ENCODE data around the gene TNS4.
A peak's percentile ranks its signal among the peaks of the same experiment; 100 is the strongest.

Gene TNS4

DNA sequence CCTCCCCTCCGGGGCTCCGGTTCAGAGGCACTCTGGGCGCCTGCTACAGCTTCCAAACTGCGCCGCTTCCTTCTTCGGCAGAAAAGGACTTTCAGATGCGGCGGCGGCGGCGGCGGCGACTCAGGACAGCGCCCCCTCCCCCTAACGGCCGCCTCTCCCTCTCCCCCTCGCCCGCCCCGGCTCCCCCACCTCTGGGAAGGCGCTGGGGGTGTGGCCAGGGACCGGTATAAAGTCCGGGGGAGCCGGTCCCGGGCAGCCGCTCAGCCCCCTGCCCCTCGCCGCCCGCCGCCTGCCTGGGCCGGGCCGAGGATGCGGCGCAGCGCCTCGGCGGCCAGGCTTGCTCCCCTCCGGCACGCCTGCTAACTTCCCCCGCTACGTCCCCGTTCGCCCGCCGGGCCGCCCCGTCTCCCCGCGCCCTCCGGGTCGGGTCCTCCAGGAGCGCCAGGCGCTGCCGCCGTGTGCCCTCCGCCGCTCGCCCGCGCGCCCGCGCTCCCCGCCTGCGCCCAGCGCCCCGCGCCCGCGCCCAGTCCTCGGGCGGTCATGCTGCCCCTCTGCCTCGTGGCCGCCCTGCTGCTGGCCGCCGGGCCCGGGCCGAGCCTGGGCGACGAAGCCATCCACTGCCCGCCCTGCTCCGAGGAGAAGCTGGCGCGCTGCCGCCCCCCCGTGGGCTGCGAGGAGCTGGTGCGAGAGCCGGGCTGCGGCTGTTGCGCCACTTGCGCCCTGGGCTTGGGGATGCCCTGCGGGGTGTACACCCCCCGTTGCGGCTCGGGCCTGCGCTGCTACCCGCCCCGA is 58.0 kb downstream of the TNS4 start, which contains the start of gene IGFBP4:
Gene IGFBP4 (plus strand): TSS at position 255 of the 792 bp plus-strand sequence. CDS start 286 bp downstream, at position 541.
- no peaks in the 10 kb centered on the region for H3K9me3 ChIP-seq (ENCODE audit: control insufficient read depth, low read length)
- H3K4me3 ChIP-seq (ENCODE audit: extremely low read depth, insufficient read depth, low read length, poor library complexity, severe bottlenecking), result peak within 1 kb of the TSS; percentile 76
- H3K4me1 ChIP-seq (ENCODE audit: control insufficient read depth, insufficient read depth, low read length, poor library complexity, severe bottlenecking), result peaks cover 12% of the 10 kb centered on the region
- peak within 1 kb of the TSS; percentile 76 for H3K27ac ChIP-seq (ENCODE audit: low read depth, low read length, severe bottlenecking)
- H3K36me3 ChIP-seq (ENCODE audit: control insufficient read depth, insufficient read depth, low read length), result peaks cover 25% of the 10 kb centered on the region
- 0 to 1% methylated on average over 72 to 73 of the region's 98 CpGs for WGBS, 2 experiments (ENCODE audit: insufficient coverage in 2 of 2)

GRCh38 chr17:40442392-40443195 is 58.8 kb downstream of the TNS4 start:
- peak overlapping the region; percentile 76 for H3K4me3 ChIP-seq (ENCODE audit: extremely low read depth, insufficient read depth, low read length, poor library complexity, severe bottlenecking)
- 29% methylated on average over 27 to 28 of the region's 29 CpGs for WGBS, 2 experiments (ENCODE audit: insufficient coverage in 2 of 2)
- peaks cover 12% of the 10 kb centered on the region for H3K4me1 ChIP-seq (ENCODE audit: control insufficient read depth, insufficient read depth, low read length, poor library complexity, severe bottlenecking)
- no peaks in the 10 kb centered on the region for H3K9me3 ChIP-seq (ENCODE audit: control insufficient read depth, low read length)
- peaks cover 18% of the 10 kb centered on the region for H3K36me3 ChIP-seq (ENCODE audit: control insufficient read depth, insufficient read depth, low read length)
- H3K27ac ChIP-seq (ENCODE audit: low read depth, low read length, severe bottlenecking), result peak overlapping the region; percentile 76

DNA sequence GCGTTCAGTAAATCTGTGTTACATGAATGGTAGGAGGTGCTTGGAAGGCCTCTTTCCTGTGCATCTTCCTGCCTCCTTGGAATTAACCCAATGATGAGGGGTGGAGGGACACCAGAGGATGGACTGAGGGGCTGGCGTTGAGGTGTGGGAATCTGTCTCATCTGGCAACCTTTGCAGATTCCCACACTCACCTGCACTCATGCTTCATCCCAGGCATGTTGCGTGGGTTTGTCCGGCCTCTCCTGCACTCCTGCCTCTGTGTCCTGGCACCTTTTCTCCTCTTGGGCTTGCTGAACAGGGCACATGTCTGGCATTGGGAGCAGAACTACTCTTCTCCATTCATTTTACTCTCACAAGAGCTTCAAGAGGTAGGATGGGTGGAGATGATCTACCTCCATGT is 61.3 kb downstream of the TNS4 start:
- no peaks in the 10 kb centered on the region for H3K9me3 ChIP-seq (ENCODE audit: control insufficient read depth, low read length)
- H3K36me3 ChIP-seq (ENCODE audit: control insufficient read depth, insufficient read depth, low read length), result no peaks in the 10 kb centered on the region
- H3K4me1 ChIP-seq (ENCODE audit: control insufficient read depth, insufficient read depth, low read length, poor library complexity, severe bottlenecking), result peaks cover 5% of the 10 kb centered on the region
- no peak overlapping the region for H3K4me3 ChIP-seq (ENCODE audit: extremely low read depth, insufficient read depth, low read length, poor library complexity, severe bottlenecking)
- H3K27ac ChIP-seq (ENCODE audit: low read depth, low read length, severe bottlenecking), result no peak overlapping the region
- 92 to 95% methylated on average over 4 of the region's 4 CpGs for WGBS, 2 experiments (ENCODE audit: insufficient coverage in 2 of 2)

DNA sequence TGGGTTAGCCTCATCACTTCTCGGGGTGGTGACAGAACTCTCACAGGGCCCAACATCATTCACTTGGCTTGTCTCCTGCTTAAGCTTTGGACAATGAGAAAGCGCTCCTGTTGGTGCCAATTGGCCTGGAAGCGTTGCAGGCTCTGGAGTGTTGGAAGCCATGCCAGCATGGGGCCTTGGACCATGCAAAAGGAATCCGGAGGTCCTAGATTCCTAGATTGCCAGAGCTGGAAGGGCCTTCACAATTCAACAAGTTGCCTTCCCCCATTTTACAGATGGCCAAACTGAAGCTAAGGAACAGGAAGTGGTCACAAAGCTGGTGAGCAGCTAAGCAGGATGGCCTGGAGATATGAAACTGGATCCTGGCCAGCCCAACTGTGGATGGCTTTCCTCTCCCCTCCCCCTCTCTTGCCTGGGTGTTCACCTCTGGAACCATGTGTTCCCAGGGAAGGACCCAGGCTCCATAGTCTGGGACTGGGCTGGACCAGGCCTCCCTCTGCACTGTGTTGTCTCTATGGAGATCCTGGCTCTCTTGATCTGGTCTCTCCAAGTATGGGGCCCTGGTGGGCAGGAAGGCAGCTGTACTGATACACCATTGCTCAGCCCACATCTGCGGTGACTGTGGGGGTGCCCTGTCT is 64.2 kb downstream of the TNS4 start:
- H3K9me3 ChIP-seq (ENCODE audit: control insufficient read depth, low read length), result no peaks in the 10 kb centered on the region
- H3K4me1 ChIP-seq (ENCODE audit: control insufficient read depth, insufficient read depth, low read length, poor library complexity, severe bottlenecking), result peaks cover 4% of the 10 kb centered on the region
- no peaks in the 10 kb centered on the region for H3K36me3 ChIP-seq (ENCODE audit: control insufficient read depth, insufficient read depth, low read length)
- H3K4me3 ChIP-seq (ENCODE audit: extremely low read depth, insufficient read depth, low read length, poor library complexity, severe bottlenecking), result no peak overlapping the region
- WGBS, 2 experiments (ENCODE audit: insufficient coverage in 2 of 2), result 93 to 98% methylated on average over 5 of the region's 5 CpGs
- H3K27ac ChIP-seq (ENCODE audit: low read depth, low read length, severe bottlenecking), result no peak overlapping the region

- Histone ChIP-seq H3K36me3 (ENCODE audit: control insufficient read depth, insufficient read depth, low read length) (no peaks in the 10 kb centered on the region), H3K4me1 (ENCODE audit: control insufficient read depth, insufficient read depth, low read length, poor library complexity, severe bottlenecking) (peaks cover 4% of the 10 kb centered on the region), H3K9me3 (ENCODE audit: control insufficient read depth, low read length) (no peaks in the 10 kb centered on the region), H3K27ac (ENCODE audit: low read depth, low read length, severe bottlenecking) (no peak overlapping the region), H3K4me3 (ENCODE audit: extremely low read depth, insufficient read depth, low read length, poor library complexity, severe bottlenecking) (no peak overlapping the region)
- WGBS, 2 experiments (ENCODE audit: insufficient coverage in 2 of 2), result 85 to 94% methylated on average over 4 to 5 of the region's 5 CpGs
Measured at GRCh38 chr17:40436636-40437035, 64.8 kb downstream of the TNS4 start.

GRCh38 chr17:40433551-40434415 is 67.6 kb downstream of the TNS4 start:
- 54 to 61% methylated on average over 5 of the region's 6 CpGs for WGBS, 2 experiments (ENCODE audit: insufficient coverage in 2 of 2)
- no peaks in the 10 kb centered on the region for H3K9me3 ChIP-seq (ENCODE audit: control insufficient read depth, low read length)
- H3K4me3 ChIP-seq (ENCODE audit: extremely low read depth, insufficient read depth, low read length, poor library complexity, severe bottlenecking), result no peak overlapping the region
- no peaks in the 10 kb centered on the region for H3K36me3 ChIP-seq (ENCODE audit: control insufficient read depth, insufficient read depth, low read length)
- H3K27ac ChIP-seq (ENCODE audit: low read depth, low read length, severe bottlenecking), result no peak overlapping the region
- peaks cover 4% of the 10 kb centered on the region for H3K4me1 ChIP-seq (ENCODE audit: control insufficient read depth, insufficient read depth, low read length, poor library complexity, severe bottlenecking)

DNA sequence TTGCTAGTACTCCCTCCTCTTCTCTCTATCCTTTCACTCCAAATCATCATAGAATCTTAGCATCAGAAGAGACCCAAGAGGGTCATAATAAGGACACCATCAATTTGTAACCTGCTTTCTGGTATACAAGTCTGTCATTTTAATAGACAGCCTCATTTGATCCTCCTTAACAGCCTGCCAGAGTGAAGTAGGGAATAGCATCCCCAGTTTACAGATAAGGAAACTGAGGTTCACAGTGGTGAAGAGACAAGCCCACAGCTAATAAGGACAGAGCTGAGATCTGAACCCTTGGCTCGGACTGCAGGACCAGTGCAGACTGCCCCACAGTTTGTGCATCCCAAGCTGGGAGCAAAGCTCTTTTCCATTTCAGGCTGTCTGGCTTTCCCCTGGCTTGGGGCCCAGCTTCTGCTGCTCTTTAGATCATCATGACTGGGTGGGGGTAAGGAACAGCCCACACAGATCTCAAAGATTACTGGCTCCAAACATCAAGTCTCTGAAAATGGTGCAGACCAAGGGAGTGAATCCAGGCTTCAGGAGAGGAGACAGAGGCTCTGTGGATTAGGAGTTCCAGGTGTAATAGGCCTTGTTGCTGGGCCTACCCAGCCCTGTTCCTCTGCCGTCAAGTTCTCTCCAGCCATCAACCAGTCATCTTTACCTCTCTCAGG is 68.4 kb downstream of the TNS4 start:
- H3K27ac ChIP-seq (ENCODE audit: low read depth, low read length, severe bottlenecking), result no peak overlapping the region
- H3K4me3 ChIP-seq (ENCODE audit: extremely low read depth, insufficient read depth, low read length, poor library complexity, severe bottlenecking), result no peak overlapping the region
- H3K36me3 ChIP-seq (ENCODE audit: control insufficient read depth, insufficient read depth, low read length), result no peaks in the 10 kb centered on the region
- WGBS, 2 experiments (ENCODE audit: insufficient coverage in 2 of 2), result 78 to 86% methylated on average over 2 of the region's 2 CpGs
- no peaks in the 10 kb centered on the region for H3K9me3 ChIP-seq (ENCODE audit: control insufficient read depth, low read length)
- peaks cover 4% of the 10 kb centered on the region for H3K4me1 ChIP-seq (ENCODE audit: control insufficient read depth, insufficient read depth, low read length, poor library complexity, severe bottlenecking)

DNA sequence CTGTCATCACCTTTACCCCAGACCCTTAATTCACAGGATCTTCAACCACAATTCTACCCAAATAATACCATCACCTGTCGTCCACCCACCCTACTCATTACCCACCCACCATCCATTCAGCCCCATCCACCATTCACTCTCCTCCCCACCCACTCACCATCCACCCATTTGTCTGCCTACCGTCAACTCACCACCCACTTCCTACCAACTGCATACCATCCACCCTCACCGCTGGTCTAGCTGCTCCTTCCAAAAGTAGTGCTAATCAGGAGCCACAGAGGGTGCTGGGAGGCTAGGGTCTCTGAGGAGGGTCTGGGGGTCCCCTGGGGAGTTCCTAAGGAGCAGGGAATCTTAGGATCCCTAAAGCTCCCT is 70.2 kb downstream of the TNS4 start:
- Histone ChIP-seq H3K36me3 (ENCODE audit: control insufficient read depth, insufficient read depth, low read length) (no peaks in the 10 kb centered on the region), H3K4me3 (ENCODE audit: extremely low read depth, insufficient read depth, low read length, poor library complexity, severe bottlenecking) (no peak overlapping the region), H3K27ac (ENCODE audit: low read depth, low read length, severe bottlenecking) (no peak overlapping the region), H3K4me1 (ENCODE audit: control insufficient read depth, insufficient read depth, low read length, poor library complexity, severe bottlenecking) (no peaks in the 10 kb centered on the region), H3K9me3 (ENCODE audit: control insufficient read depth, low read length) (no peaks in the 10 kb centered on the region)
- 71 to 86% methylated on average over 1 of the region's 3 CpGs for WGBS, 2 experiments (ENCODE audit: insufficient coverage in 2 of 2)

DNA sequence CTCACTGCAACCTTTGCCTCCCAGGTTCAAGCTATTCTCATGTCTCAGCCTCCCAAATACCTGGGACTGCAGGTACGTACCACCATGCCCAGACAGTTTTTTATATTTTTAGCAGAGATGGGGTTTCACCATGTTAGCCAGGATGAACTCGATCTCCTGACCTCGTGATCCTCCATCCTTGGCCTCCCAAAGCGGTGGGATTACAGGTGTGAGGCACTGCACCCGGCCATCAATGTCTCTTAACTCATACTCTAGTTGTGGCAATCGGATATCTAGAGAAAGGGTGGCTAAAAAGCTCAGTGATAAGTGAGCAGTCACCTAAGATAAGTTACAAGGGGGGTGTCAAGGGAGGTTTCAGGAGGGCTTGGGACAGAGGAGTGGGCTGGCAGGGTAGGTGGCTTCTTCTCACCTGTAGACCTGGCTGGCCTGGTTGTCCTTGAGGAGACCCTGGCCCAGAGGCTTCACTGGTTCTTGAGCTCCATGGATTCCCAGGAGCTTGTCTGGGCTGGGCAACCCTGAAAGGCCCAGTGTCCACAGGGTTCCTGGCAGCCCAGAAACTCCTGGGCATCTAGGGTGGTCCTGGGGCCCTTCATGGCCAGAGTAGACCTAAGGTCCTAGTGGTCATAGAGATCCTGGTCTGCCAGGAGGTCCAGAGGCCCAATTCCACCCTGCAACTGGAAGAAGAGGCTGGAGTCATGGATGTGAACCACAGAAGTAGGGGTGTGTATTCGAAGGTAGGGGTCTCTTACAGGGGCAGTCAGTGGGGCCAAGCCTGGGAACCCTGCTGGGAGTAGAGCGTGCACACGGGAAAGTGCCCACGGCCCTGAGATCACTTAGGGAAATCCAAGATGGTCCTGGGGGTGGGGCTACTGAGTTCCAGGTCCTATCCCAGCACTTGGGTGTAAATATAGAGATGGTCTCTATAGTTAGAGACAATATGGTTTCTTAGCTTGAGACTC is 70.9 kb downstream of the TNS4 start:
- WGBS, 2 experiments (ENCODE audit: insufficient coverage in 2 of 2), result 90 to 95% methylated on average over 7 to 9 of the region's 10 CpGs
- H3K4me1 ChIP-seq (ENCODE audit: control insufficient read depth, insufficient read depth, low read length, poor library complexity, severe bottlenecking), result no peaks in the 10 kb centered on the region

More for the DNA sequence above, 70.9 kb downstream of the TNS4 start:
- H3K4me3 ChIP-seq (ENCODE audit: extremely low read depth, insufficient read depth, low read length, poor library complexity, severe bottlenecking), result no peak overlapping the region
- no peak overlapping the region for H3K27ac ChIP-seq (ENCODE audit: low read depth, low read length, severe bottlenecking)
- H3K36me3 ChIP-seq (ENCODE audit: control insufficient read depth, insufficient read depth, low read length), result no peaks in the 10 kb centered on the region
- H3K9me3 ChIP-seq (ENCODE audit: control insufficient read depth, low read length), result no peaks in the 10 kb centered on the region

All from mesodermal cell (in vitro differentiated cells).